DND-41 (cell line): ENCODE data around the gene SLC24A4.

Experiments
- EZH2 ChIP-seq: IDR thresholded peaks from 3 replicates; pipeline ENCODE4 v1.6.1; 2012; ENCODE audit warnings: borderline replicate concordance, low read depth, mild to moderate bottlenecking, moderate library complexity, low read length, inconsistent platforms; ENCODE audit not compliant: severe bottlenecking
- TF ChIP-seq, protein P1 (sequence below): IDR thresholded peaks from 2 replicates; pipeline ENCODE4 v1.5.1; 2012; ENCODE audit warnings: borderline replicate concordance, low read length, moderate library complexity, mild to moderate bottlenecking; ENCODE audit not compliant: poor library complexity, severe bottlenecking; ENCODE audit errors: extremely low read depth

DNA sequence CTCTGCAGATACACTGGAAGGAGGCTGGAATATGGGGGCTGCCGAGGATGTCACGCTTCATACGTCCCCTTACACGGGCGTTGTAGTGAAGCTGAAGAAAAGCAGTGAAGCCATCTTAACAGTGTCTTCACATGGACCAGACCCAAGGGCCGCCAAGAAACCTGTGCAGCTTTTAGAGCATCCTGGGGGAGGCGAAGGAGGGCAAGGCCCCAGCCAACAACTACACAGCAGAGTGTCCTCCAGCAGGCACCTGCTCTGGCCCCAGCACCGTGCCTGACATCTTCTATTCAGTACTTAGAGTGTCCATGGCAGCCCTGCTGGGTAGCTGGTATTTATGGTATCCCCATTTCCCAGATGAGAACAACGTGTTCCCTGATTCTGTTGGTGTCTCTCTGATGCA lies 141.8 kb downstream of the SLC24A4 start:
- TF ChIP-seq, protein P1, sequence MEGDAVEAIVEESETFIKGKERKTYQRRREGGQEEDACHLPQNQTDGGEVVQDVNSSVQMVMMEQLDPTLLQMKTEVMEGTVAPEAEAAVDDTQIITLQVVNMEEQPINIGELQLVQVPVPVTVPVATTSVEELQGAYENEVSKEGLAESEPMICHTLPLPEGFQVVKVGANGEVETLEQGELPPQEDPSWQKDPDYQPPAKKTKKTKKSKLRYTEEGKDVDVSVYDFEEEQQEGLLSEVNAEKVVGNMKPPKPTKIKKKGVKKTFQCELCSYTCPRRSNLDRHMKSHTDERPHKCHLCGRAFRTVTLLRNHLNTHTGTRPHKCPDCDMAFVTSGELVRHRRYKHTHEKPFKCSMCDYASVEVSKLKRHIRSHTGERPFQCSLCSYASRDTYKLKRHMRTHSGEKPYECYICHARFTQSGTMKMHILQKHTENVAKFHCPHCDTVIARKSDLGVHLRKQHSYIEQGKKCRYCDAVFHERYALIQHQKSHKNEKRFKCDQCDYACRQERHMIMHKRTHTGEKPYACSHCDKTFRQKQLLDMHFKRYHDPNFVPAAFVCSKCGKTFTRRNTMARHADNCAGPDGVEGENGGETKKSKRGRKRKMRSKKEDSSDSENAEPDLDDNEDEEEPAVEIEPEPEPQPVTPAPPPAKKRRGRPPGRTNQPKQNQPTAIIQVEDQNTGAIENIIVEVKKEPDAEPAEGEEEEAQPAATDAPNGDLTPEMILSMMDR, result no peak
- no peak for TF ChIP-seq EZH2
